Measurements from ENCODE around the gene LDHAL6A.

The LDHAL6A gene

DNA sequence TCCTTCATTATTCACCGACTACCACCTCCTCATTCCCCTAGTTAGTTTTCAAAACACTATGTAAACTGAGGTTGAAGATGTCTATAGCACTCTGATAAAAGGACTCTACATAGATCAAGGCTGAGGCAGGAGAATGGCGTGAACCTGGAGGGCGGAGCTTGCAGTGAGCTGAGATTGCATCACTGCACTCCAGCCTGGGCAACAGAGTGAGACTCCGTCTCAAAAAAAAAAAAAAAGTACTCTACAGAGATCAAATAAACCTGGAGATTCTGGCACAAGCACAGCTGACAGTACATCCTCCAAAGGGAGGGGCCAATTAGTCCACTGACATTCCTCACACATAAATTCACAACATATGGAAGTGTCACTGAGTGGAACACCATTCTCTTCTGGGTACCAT, 40.0 kb downstream of the LDHAL6A start:
- Histone ChIP-seq H3K4me3 (ENCODE audit: low read depth in 1 of 2, low read length in 1 of 2) (no peak overlapping the region), H3K27me3 (no peaks in the 10 kb centered on the region), H3K27ac (no peak overlapping the region), H3K36me3 (peaks cover 72% of the 10 kb centered on the region), H3K9me3 (no peaks in the 10 kb centered on the region), H3K4me1 (ENCODE audit: control insufficient read depth in 1 of 2, insufficient read depth in 1 of 2, low read depth in 1 of 2, low read length in 1 of 2) (no peaks in the 10 kb centered on the region)
- TF ChIP-seq, protein P1, sequence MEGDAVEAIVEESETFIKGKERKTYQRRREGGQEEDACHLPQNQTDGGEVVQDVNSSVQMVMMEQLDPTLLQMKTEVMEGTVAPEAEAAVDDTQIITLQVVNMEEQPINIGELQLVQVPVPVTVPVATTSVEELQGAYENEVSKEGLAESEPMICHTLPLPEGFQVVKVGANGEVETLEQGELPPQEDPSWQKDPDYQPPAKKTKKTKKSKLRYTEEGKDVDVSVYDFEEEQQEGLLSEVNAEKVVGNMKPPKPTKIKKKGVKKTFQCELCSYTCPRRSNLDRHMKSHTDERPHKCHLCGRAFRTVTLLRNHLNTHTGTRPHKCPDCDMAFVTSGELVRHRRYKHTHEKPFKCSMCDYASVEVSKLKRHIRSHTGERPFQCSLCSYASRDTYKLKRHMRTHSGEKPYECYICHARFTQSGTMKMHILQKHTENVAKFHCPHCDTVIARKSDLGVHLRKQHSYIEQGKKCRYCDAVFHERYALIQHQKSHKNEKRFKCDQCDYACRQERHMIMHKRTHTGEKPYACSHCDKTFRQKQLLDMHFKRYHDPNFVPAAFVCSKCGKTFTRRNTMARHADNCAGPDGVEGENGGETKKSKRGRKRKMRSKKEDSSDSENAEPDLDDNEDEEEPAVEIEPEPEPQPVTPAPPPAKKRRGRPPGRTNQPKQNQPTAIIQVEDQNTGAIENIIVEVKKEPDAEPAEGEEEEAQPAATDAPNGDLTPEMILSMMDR (IDR thresholded peaks at IDR 0.05) = no peak

DNA sequence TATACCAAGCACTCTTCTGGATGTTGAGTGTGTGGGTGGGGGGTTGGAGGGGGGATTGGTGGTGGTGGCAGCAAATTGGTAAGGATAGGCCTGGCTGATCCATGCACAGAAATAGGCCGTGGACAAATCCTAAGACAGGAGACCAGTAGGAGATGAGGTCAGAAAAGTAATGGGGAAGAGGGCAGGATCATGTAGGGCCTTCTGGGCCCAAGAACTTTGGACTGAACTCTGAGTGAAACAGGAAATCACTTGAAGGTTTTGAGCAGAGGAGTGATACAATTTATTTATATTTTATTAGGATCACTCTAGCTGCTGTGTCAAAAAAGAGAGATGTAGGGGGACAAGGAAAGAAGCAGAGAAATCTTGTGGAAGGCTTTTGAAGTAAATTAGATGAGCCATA, 42.4 kb downstream of the LDHAL6A start:
- TF ChIP-seq, protein P1 (IDR thresholded peaks at IDR 0.05) = no peak
- H3K4me1 ChIP-seq (ENCODE audit: control insufficient read depth in 1 of 2, insufficient read depth in 1 of 2, low read depth in 1 of 2, low read length in 1 of 2) = no peaks in the 10 kb centered on the region
- peak overlapping the region; percentile 7 for H3K27ac ChIP-seq
- H3K36me3 ChIP-seq = peaks cover 74% of the 10 kb centered on the region
- H3K27me3 ChIP-seq = no peaks in the 10 kb centered on the region
- H3K4me3 ChIP-seq (ENCODE audit: low read depth in 1 of 2, low read length in 1 of 2) = no peak overlapping the region
- H3K9me3 ChIP-seq = no peaks in the 10 kb centered on the region

DNA sequence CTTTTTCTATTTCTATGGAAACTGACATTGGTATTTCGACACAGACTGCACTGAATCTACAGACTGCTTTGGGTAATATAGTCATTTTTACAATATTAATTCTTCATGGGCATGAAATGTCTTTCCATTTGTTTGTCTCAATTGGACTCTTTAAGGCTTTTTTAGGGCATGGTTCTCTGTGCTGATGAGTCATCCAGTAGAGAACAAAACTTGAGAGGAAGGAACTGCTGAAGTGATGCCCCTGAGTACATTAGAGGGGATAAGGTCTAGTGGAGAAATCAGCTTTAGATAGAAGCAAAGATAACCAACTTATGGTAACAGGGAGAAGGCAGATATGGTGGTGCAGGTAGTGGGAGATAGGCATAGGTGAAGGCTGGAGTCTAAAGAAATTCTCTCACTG, 46.0 kb downstream of the LDHAL6A start:
- TF ChIP-seq, protein P1 (IDR thresholded peaks at IDR 0.05) = no peak

DNA sequence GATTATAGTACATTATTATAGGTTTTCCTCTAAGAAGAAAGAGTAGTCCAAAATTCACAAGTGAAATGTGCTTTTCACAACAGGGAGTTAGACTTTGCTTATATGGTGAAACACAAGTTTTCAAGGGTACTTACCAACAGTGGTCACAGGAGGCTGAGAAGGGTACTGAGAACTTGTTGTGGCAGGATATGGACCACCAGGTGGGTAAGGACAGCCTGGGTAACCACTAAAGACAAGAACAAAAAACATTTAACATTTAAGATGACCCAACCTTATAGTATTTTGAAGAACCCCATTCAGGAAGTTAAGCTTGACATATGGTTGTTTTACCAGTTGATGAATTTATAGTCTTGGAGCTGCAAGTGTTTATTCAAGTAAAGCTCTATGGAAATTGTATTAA, 46.7 kb downstream of the LDHAL6A start:
- Histone ChIP-seq H3K36me3 (peaks cover 91% of the 10 kb centered on the region), H3K9me3 (no peaks in the 10 kb centered on the region), H3K27ac (no peak overlapping the region), H3K27me3 (no peaks in the 10 kb centered on the region), H3K4me3 (ENCODE audit: low read depth in 1 of 2, low read length in 1 of 2) (no peak overlapping the region), H3K4me1 (ENCODE audit: control insufficient read depth in 1 of 2, insufficient read depth in 1 of 2, low read depth in 1 of 2, low read length in 1 of 2) (no peaks in the 10 kb centered on the region)
- TF ChIP-seq, protein P1 (IDR thresholded peaks at IDR 0.05) = no peak

More for the DNA sequence above, 46.0 kb downstream of the LDHAL6A start:
- Histone ChIP-seq H3K9me3 (no peaks in the 10 kb centered on the region), H3K4me3 (ENCODE audit: low read depth in 1 of 2, low read length in 1 of 2) (no peak overlapping the region), H3K27ac (no peak overlapping the region), H3K4me1 (ENCODE audit: control insufficient read depth in 1 of 2, insufficient read depth in 1 of 2, low read depth in 1 of 2, low read length in 1 of 2) (no peaks in the 10 kb centered on the region), H3K27me3 (no peaks in the 10 kb centered on the region), H3K36me3 (peaks cover 91% of the 10 kb centered on the region)

DNA sequence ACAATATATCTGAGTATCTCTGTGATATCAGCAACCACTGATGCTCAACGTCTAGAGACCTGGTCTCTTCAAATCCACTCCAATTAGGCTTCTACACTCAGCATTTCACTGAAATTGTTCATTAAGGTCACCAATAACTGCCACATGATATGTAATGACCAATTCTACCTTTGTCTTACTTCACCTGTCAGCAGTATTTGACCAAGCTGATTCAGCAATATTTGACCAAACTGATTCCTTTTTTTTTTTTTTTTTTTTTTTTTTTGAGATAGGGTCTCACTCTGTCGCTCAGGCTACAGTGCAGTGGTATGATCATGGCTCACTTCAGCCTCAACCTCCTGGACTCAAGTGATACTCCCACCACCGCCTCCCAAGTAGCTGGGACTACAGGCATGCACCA, 65.5 kb downstream of the LDHAL6A start:
- H3K4me1 ChIP-seq (ENCODE audit: control insufficient read depth in 1 of 2, insufficient read depth in 1 of 2, low read depth in 1 of 2, low read length in 1 of 2) = peaks cover 8 to 14% of the 10 kb centered on the region in 2 experiments
- no peaks in the 10 kb centered on the region for H3K27me3 ChIP-seq
- H3K36me3 ChIP-seq = peaks cover 25% of the 10 kb centered on the region
- TF ChIP-seq, protein P1 (IDR thresholded peaks at IDR 0.05) = no peak
- H3K27ac ChIP-seq = no peak overlapping the region
- no peaks in the 10 kb centered on the region for H3K9me3 ChIP-seq
- no peak overlapping the region for H3K4me3 ChIP-seq (ENCODE audit: low read depth in 1 of 2, low read length in 1 of 2)

DNA sequence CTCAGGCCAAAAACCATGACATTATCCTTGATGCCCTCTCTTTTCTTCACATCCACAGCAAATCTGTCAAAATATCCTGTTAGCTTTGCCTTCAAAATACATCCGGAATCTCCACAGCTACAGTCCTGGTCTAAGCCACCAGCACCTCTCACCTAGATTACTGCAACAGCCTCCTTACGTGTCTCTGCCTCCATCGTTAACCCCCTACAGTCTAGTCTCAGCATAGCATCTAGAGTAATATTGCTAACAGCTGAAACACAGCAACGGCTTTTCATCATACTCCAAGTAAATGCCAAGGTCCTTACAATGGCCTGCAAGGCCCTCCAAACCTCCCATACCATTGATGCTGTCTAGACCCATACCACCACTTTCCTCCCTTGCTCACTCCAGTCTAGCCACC, 66.7 kb downstream of the LDHAL6A start:
- Histone ChIP-seq H3K9me3 (no peaks in the 10 kb centered on the region), H3K4me3 (ENCODE audit: low read depth in 1 of 2, low read length in 1 of 2) (no peak overlapping the region), H3K36me3 (peaks cover 23% of the 10 kb centered on the region), H3K27me3 (no peaks in the 10 kb centered on the region), H3K4me1 (ENCODE audit: control insufficient read depth in 1 of 2, insufficient read depth in 1 of 2, low read depth in 1 of 2, low read length in 1 of 2) (peaks cover 12 to 17% of the 10 kb centered on the region in 2 experiments), H3K27ac (no peak overlapping the region)
- TF ChIP-seq, protein P1 (IDR thresholded peaks at IDR 0.05) = no peak

Measured in neutrophil (primary cell).